HL-60/S4 treated with retinoic acid at 250 ng/mL for 4 days and 3 days (cell line): ENCODE data around the gene LXN.

Source experiments
- in situ Hi-C: fragments of 300-500 bp; cut with MboI; formaldehyde crosslinking; loops from 2 replicates; pipeline ENCODE4 v1.7.0; 2022; ENCODE audit warnings: low sequenced_read_pairs

Gene LXN

GRCh38 chr3:158671821-158672214, 630 bp downstream of the LXN start:
- in situ Hi-C loops = no loop called here

GRCh38 chr3:158668506-158668905, 3.9 kb downstream of the LXN start:
- in situ Hi-C loops = no loop called here

- in situ Hi-C loops = no loop called here
These were observed 6.0 kb downstream of the LXN start for GRCh38 chr3:158666416-158666815.

GRCh38 chr3:158663832-158664231, 8.6 kb downstream of the LXN start:
- in situ Hi-C loops = no loop called here

- in situ Hi-C loops = no loop called here
These were observed 9.2 kb downstream of the LXN start for GRCh38 chr3:158663246-158663645.

- in situ Hi-C loops = no loop called here
These were observed 11.7 kb downstream of the LXN start for GRCh38 chr3:158660711-158661110.

- in situ Hi-C loops = no loop called here
These were observed 12.8 kb downstream of the LXN start for GRCh38 chr3:158659454-158660237.

- in situ Hi-C loops = no loop called here
These were observed 13.6 kb downstream of the LXN start for GRCh38 chr3:158658889-158659288.

GRCh38 chr3:158652463-158652862, 20.0 kb downstream of the LXN start:
- in situ Hi-C loops = no loop called here

- in situ Hi-C loops = no loop called here
These were observed 21.3 kb downstream of the LXN start for GRCh38 chr3:158651192-158651591.

GRCh38 chr3:158649791-158650190, 22.7 kb downstream of the LXN start:
- in situ Hi-C loops = no loop called here

- in situ Hi-C loops = no loop called here
These were observed 28.0 kb downstream of the LXN start, which contains the start of gene GFM1 for GRCh38 chr3:158644345-158644908. TSS of gene GFM1 (plus strand) at chr3:158644527. CDS start at chr3:158644635, 108 bp downstream.

GRCh38 chr3:158642474-158643210, 29.8 kb downstream of the LXN start:
- in situ Hi-C loops = no loop called here

GRCh38 chr3:158642005-158642404, 30.4 kb downstream of the LXN start:
- in situ Hi-C loops = no loop called here

GRCh38 chr3:158640646-158641045, 31.8 kb downstream of the LXN start:
- in situ Hi-C loops = no loop called here

- in situ Hi-C loops = no loop called here
These were observed 40.5 kb downstream of the LXN start for GRCh38 chr3:158631981-158632380.

GRCh38 chr3:158625881-158626280, 46.6 kb downstream of the LXN start:
- in situ Hi-C loops = no loop called here

- in situ Hi-C loops = no loop called here
These were observed 54.2 kb downstream of the LXN start for GRCh38 chr3:158617982-158618875.
